ENCODE results near the gene LCE3B.
"Not testable (repeated sequence)": the region's sequence is repeated elsewhere in the genome, so short reads cannot be mapped to it uniquely, and the experiment has no call there.

Gene LCE3B, protein sequence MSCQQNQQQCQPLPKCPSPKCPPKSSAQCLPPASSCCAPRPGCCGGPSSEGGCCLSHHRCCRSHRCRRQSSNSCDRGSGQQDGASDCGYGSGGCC

DNA sequence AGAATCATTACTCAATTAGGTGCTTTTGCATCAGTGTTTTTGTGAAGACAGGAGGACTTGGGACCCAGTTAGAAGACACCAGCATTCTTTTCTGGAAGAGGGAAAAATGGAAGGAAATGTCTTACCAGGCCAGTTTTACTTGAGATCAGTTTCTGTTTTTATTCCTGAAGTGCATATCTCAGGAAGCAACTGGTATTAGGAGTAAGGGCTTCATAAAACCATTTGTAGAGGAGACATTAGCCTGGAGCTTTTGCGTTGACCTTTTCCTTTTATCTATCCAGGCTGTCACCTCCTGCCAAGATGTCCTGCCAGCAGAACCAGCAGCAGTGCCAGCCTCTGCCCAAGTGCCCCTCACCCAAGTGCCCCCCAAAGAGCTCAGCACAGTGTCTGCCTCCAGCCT, at the start of gene LCE3B:
TSS of gene LCE3B (plus strand) at position 301 of the 400 bp plus-strand sequence. CDS start at position 301, 0 bp downstream.
- DNase-seq, result no peak

DNA sequence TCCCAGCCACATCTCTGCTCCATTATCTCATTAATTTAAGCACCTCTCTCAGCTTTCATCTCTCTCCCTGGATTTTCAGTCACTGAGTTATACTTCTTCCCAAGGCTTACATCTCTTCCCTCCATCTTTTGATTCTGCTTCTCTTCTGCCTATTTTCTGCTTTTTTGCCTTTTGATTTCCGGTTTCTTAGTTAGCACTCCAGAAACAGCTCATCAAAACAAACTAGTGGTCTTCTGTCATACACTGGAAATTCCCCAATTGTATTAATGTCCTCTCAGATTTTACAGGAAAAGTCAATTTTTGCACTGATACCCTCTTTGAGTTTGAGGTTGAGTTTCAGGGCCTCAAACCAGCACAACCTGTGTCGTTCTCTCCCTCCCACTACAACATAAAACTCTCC, 48.5 kb upstream of the LCE3B start:
- no peak for DNase-seq

DNA sequence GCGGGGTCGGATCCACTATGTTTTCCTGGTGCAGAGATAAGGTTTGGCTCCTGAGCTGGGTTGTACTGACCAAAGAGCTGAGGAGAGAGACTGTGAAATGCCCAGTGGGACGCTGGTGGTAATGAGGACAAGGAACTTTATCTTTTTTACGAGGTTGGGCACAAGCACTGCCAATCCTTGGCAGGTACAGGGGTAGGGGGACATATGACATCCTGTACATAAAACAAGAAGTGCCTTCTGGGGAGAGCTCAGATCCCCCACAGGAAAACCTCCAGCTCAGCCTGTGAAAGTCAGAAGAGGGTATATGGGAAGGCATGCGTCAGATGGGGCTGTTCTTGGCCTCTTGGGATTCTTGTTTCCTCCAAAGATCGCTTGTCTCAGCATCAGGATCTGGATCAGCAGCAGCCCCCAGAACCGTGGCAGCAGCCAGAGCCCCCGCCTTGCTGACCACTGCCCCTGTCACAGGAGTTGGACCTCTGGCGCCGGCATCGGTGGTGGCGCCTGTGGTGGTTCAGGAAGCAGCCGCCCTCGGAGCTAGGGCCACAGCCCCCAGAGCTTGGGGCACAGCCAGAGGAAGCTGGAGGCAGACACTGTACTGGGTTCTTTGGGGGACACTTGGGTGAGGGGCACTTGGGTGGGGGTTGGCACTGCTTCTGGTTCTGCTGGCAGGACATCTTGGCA, 47.9 kb upstream of the LCE3B start:
- no peak for DNase-seq

DNA sequence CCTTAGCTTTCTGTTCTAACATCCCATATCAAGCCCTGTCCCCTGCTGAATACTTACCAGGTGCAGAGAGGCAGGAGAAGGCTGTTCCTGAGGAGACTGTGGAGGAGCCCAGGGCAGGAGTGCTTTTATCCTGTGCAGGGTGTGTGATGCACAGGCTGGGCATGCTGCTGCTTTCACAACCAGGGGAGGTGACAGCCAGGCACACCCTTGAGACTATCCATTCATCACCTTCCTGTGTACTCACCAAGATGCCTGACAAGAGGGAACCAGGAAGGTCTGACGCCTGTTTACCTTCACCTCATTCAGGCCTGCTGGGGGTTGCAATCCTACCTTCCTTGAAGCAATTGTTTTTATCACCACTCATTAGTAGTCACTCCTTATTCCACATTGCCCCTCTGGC, 46.9 kb upstream of the LCE3B start, which contains the start of gene LCE3E:
TSS of gene LCE3E (minus strand) at position 100 of the 400 bp plus-strand sequence. CDS start 572 bp downstream, outside the sequence.
- DNase-seq, result no peak

DNA sequence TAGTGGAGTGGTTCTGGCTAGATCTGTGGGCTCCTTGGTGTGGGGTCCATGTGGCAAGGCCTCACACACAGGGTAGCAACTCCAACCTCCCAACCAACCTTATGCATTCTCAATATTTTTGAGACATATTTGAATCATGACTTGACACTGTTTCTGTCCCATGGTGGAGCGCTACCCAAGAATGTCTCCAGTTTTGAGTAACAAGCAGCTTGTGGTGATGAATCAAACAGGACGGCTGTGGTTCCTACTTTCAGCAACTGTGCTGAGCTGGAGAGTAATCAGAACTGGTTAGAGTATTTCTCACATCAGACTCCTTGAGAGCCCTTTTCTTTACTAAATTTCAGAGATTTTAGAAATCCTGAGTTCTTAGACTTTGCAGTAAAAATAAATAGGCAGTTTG, 36.4 kb upstream of the LCE3B start:
- no peak for DNase-seq

DNA sequence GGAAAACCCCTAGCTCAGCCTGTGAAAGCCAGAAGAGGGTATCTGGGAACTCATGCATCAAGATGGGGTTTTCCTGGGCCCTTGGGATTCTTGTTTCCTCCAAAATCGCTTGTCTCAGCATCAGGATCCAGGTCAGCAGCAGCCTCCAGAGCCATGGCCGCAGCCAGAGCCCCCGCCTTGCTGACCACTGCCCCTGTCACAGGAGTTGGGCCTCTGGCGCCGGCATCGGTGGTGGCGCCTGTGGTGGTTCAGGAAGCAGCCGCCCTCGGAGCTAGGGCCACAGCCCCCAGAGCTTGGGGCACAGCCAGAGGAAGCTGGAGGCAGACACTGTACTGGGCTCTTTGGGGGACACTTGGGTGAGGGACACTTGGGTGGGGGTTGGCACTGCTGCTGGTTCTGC, 34.1 kb upstream of the LCE3B start:
- DNase-seq, result not testable (repeated sequence)

DNA sequence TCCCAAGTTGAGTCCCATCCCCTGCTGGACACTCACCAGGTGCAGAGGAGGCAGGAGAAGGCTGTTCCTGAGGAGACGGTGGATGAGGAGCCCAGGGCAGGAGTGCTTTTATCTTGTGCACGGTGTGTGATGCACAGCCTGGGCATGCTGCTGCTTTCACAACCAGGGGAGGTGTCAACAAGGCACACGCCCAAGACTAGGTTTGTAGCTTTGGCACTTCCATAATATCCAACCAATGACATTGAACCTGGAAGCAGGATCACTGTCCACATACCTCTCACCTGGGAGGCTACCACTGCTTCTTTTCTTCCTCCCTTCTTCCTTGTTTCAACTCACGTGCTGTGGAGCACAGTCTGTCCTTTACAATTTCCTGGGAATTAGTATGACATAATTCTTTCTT, 33.2 kb upstream of the LCE3B start, which contains the start of gene LCE3D:
TSS of gene LCE3D (minus strand) at position 84 of the 400 bp plus-strand sequence. CDS start 580 bp downstream, outside the sequence.
- no peak for DNase-seq

DNA sequence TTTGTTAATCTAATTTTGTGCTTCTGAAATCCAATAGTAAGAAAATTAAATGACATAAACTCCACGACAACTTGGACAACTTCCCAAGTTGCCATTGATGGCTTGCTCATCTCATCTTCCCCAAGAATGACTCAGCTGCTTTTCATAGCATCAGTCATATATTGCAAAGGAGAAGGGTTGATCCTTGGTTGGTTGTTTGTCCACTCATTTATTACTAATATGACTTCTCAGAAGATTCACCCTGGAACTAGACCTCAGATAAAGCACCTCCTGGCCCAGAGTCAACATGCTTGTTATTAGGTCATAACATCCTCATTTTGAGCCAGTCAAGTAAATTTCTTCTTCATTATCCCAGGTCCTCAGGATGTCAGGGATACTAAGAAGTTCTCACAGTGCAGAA, 31.0 kb upstream of the LCE3B start:
- DNase-seq, result no peak

DNA sequence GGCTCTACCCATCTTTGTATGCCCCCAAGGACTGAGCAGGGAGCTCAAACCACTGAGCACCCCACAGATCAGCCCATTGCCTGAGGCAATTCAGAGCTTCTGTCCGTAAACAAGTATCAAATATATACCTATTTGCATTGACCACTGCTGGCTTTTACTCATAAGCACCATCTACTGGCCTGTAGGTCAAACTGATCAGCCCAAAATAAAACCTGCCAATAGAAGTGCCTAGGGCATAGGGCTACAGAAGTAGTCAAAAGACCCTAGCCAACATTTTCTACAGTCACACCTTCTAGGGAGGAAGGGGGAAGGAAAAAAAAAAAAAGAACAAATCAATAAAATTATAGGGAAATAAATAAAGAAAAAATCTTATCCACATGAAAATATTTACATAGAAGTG, 28.0 kb upstream of the LCE3B start:
- no peak for DNase-seq

DNA sequence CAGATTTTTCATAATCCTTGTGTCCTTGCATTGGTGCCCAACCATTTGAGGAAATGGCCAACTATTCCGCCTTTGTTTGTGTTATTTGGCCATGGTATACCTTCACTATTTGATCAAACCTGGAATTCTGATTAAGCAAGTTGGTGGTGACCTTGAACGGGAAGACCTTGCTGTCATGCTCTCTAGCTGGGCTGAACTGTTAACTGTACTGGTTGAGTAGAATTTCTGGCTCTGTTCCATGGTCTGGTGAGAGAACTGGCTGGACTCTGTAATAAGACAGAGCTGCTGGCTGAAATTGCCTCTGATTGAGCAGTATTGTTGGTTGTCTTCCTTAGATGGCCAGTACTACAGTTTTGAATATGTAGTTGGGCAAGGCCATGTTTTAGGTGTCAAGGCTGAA, 16.6 kb upstream of the LCE3B start:
- DNase-seq, result no peak

DNA sequence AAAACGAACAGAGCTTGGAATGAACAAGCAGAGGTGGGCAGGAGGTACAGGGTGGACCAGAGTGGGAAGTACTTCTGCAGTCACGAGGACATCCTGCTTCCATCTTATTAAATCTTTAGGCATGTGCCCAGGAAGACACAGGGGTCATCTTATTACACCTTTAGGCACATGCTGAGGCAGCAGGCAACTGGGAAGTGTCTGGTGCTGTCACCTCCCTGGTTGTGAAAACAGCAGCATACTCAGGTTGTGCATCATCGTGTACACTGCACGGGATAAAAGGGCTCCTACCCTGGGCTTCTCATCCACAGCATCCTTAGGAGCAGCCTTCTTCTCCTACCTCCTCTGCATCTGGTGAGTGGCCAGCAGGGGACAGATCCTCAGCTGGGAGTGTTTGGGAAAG, 13.7 kb upstream of the LCE3B start, which contains the start of gene LCE3C:
TSS of gene LCE3C (plus strand) at position 301 of the 400 bp plus-strand sequence. CDS start 498 bp downstream, outside the sequence.
- DNase-seq, result no peak

DNA sequence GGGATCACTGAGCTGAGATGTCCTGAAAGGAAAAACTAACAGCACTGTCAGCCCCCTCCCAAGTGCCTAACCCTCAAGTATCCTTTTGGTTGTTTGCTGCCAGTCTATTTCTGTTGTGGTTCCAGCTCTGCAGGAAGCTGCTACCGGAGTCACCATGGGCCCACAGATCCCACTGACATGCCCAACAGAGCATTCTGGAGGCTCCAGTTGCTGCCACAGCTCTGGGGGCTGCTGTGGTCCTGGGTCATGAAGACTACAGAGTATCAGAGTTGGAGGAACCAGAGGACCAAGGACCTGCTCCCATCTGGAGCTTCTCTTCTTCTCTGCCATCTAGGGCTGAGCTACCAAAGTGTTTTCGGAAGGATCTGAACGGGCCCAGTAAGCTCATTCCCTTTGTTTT, 8.4 kb downstream of the LCE3B start:
- no peak for DNase-seq

DNA sequence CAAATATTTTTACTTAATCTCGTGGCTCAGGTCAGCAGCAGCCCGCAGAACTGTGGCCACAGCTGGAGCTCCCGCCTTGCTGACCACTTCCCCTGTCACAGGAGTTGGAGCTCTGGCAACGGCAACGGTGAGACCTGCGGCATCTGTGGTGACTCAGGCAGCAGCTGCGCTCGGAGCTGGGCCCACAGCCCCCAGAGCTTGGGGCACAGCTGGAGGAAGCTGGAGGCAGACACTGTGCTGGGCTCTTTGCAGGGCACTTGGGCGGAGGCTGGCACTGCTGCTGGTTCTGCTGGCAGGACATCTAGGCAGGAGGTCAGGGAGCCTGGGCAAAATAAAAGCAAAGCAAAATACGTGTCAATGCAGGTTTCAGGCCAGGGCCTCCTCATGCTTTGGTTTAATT, 9.2 kb downstream of the LCE3B start, which contains the start of gene LCE3A:
TSS of gene LCE3A (minus strand) at position 301 of the 400 bp plus-strand sequence. CDS start at position 301, 0 bp downstream.
- no peak for DNase-seq

DNA sequence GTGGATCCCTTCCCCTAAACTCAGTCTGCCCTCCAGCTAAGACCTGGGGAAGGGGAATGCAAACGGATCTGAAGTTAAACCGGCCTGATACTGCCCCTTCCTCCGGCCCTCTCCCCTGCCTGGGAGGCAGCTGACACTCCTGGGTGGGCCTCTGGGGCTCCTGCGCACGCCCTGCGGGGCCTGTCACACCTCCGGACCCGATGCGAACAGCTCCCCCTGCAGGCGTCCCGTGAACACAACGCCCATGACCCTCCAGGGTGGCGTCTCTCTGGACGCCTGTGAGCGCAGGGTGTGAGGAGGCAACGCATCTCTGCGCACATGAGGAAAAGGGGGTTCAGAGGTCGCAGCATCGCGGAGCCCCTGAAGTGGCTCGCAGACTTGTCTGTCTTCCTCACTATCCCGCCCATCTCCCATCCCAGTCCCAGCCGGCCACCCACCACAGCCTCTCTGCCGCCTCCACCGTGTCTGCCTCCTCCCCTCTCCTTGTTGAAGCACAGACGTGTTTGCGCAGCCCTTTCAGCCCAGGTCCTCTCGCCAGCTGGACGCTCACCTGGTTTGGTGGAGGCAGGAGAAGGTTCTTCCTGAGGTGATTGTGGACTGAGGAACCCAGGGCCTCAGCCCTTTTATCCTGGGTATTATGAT, 9.7 kb downstream of the LCE3B start:
- DNase-seq, result no peak

DNA sequence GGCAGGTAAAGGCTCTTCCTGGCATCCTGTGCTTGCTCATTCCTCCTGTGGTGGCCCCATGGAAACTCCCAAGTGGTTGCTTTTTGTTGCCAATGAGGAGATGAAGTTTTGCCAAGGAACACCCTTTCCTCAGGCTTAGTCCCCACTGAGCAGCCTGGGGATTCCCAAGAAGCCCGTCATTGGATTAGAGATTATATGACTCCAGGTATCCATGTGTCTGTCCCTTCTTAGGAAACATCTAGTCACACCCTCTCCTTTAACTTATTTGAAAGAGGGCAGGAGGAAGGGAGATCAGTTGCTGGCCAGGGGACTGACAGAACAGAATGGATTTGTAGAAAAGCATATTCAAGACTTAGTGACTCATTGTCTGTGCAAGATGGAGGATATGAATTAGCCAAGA, 13.1 kb downstream of the LCE3B start:
- no peak for DNase-seq

DNA sequence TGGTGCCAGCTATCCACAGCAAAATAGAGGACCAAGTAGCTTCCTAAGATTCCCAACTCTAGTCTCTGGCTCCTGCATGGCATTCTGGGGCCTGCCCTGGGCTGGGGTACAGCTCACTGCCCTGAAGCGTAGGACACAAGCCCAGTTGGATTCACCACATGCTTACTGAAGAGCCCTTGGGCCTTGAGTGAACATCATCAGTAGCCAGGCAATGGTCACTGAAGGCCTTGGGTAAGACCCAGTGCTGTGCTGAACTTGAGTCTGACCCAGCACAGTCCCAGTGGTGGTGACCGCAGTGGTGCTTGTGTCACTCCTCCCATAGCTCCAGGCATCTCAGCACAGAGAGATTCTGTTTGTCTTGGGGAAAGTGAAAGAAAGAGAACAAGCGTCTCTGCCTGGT, 17.0 kb downstream of the LCE3B start:
- DNase-seq, result no peak

DNA sequence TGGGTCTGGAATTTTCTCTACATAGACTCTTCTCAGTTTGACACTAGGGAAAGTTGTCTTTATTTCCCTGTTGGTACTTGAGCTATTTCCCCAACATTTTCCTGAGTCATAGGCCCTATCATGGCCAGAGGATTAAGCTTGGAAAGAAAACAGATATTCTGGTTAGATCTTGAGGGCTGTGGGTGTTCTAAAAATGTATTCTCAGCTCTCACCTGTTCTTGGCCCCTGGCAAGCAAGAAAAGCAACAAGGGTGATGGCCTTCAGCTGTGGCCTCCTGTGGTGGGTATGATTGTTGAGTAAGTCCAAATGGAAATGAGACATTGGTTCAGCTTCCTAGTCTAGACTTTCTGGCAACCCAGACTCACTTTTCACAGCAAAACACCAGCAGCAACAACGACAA, 26.7 kb downstream of the LCE3B start:
- no peak for DNase-seq

DNA sequence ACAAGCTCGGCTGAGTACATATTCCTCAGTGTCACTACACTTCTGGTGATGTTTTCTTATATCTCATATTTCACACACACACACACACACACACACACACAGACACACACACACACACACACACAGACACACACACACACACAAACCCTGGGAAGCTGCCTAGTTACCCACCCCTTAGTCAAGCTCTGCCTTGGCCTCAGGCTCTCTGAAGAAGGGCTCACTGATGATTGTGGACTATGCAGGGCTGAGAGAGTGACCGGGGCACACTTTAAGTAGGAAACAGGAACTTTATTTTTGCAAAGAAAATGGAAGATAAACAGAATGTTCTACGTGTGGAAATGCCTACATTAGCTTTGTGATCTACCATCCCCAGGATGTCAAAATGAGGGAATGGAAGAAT, 30.3 kb downstream of the LCE3B start:
- no peak for DNase-seq

DNA sequence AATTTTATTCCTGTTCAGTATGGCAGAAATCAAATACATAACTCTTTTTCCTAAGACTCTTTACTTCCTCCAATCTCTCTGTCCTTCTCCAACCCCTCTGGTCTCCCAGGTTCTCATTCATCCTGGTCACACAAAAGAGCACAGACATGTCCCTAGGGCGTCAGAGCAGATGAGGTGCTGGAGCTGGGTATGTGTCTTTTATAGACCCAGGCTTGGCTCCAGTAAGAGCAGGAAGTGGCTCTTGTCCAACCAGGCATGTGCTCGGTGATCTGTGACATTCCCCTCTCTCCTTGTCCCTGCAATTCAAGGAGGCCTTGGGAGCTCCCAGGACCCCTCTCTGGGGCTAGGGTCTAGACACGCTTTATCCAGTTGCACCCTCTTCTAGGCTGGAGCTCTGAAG, 31.5 kb downstream of the LCE3B start:
- DNase-seq, result no peak

DNA sequence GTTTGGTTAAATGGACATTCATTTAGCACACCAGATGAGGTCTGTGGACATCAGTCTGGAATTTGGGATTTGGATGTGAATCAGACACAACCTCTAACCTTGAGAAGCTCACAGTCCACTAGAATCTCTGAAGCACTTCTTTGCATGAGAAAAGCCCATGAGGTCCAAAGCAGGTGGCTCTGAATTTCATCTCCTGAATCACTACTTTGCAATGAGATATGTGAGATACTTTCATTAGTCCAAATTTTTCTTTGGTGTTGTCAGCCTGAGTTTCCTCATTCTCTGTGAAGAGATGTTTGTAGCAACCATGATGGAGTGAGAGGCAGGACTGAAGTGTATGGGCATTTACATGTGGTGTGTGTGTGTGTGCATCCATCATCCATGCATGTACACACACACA, 33.0 kb downstream of the LCE3B start:
- no peak for DNase-seq

DNA sequence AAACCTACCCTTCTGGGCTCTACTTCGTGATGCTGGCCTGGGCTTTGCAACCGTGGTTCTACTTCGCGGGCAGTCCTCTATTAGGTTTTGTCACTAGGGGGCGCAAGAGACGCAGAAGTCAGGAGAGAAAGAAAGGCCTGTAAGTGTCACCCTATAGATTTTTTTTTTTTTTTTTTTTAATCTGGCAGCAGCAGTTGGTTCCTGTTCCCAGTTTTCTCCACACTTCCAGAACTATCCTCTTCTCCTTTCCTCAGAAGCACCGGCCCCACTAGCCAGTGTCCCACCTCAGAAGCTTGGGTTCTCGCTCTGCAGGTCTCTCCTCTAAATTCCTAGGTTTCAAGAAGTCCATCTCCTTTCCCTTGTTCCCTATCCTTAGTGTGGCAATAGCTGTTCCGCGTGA, 40.5 kb downstream of the LCE3B start:
- DNase-seq, result no peak

DNA sequence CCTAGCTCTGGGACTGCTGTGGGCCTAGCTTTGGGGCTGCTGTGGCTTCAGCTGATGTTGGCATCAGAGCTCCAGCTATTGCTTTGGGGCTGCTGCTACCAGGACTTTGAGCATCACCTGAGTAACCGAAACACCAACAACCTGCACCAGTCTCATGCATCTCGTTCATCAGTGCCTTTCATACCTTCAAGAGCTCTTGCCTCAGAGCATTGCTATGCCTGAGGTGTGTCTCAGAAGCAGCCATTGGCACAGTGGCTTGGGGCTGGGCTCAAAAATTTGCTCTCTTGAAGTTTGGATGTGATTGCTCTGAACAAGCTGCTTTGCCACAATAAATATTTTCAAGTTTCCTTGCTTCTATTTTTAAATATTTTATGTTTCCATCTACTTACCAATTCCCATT, 42.8 kb downstream of the LCE3B start:
- no peak for DNase-seq

DNA sequence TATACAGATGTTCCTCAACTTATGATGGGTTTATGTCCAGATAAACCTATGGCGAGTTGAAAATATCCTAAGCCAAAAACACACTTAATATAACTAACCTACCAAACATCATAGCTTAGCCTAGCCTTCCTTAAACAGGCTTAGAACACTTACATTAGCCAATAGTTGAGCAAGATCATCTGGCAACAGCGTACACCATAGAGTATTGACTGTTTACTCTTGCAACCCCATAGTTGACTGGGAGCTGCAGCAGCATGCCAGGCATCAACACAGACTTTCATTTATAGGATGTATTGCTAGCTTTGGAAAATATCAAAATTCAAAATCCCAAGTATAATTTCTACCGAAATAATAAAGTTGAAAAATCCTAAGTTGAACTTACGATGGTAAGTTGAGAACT, 44.1 kb downstream of the LCE3B start:
- no peak for DNase-seq

DNA sequence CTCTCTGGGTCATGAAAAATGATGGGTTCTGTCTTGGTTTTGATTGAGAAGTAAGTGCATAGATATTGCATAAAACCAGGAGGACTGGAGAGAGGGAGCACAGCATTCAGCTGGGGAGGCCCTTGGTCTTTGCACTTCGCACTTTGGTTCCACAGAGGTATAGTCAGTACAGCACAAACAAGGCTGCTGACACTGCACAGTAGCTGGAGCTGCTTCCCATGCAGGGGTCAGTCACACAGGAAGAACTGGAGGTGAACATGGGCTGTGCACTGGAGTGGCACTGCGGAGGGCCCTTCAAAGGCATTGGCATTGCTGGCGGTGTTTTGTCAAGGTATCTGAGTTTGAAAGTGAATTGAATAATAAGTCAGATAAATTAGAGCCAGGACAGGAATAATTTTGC, 45.0 kb downstream of the LCE3B start:
- DNase-seq, result no peak
